HG03039 (cell line): ENCODE data around the gene FGF5.
"Not testable (repeated sequence)": the region's sequence is repeated elsewhere in the genome, so short reads cannot be mapped to it uniquely, and the experiment has no call there.

ENCODE experiments used
- ATAC-seq: cut with Tn5 transposase; IDR thresholded peaks from one replicate; pipeline ENCODE4 v1.9.1; 2021; ENCODE audit warnings: mild to moderate bottlenecking, moderate library complexity; ENCODE audit not compliant: unreplicated experiment

Gene FGF5

GRCh38 chr4:80266253-80266901 is at the start of gene FGF5:
FGF5 (plus strand) TSS chr4:80266664; CDS start chr4:80266825, 161 bp downstream.
- ATAC-seq: no peak

DNA sequence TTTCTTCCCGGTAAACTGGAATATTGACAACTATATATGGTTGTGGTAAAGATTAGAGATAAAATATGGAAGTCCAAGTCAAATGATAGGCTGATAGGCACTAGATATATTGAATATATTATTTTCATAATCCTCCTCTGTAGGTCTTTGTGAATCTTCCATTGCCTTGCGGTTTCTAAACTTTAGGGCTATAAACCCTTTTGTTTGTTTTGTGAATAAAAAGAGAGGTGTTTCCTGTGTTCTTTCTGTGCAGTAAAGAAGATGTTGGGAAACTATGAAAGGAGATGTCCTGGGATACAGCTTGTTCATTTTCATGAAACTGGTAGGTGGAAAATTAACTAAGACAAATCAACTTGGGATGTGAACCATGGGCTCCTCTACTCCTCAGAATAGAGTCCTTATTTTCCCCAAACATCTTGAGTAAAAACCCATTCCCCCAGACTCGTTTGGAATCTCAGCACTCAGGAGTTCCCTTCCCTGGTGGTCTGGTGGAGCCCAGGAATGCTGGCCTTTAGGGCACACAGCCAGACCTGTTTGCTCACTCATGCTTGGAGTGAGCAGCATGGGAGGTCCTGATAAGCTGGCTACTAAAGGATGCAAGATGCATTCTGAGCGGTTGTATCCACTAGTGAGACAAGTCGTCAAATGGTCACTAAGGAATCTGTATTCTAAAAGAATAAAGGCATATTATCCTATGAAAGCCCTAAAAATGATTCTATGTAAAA is 47.0 kb upstream of the FGF5 start:
- no peak for ATAC-seq

DNA sequence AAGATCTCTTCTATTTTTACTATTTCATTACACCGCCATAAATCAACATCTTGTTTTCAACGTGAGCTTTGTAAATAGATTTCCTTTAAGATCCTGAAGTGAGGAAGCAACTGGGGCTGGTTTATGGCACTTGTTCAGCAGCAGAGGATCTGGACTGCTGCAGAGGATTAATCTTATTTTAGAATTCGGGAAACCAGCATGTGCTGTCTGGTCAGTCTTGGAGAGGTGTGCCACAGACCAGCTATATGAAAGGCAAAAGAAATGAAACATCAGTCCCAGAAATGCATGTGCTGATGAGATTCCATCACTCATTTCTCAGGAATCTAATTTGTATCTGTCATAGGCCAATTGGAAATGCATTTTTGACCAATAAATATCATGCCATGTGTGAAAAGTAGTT is 45.8 kb upstream of the FGF5 start:
- no peak for ATAC-seq

GRCh38 chr4:80221161-80221560 is 45.3 kb upstream of the FGF5 start:
- no peak for ATAC-seq

DNA sequence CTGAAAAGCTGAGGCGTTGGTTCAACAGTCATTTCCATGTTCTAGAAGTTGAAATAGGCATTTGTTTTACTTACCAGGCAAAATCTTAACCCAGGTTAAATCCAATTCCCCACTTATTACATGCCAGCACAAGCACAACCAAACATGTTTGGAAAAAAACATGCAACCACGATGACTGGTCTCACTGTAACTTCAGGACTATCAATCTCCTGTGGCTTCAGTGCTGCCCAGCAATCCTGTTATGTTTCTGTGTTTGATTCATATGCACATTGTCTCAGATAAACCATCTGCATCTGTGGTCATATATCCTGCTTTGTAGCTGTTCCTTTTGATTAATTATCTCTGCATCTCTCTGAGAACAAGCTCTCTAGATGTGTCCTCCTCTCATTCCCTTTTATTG is 40.9 kb upstream of the FGF5 start:
- ATAC-seq: no peak

GRCh38 chr4:80226094-80226493 is 40.4 kb upstream of the FGF5 start:
- no peak for ATAC-seq

- ATAC-seq: no peak
These were observed 38.0 kb upstream of the FGF5 start for GRCh38 chr4:80228460-80228859.

DNA sequence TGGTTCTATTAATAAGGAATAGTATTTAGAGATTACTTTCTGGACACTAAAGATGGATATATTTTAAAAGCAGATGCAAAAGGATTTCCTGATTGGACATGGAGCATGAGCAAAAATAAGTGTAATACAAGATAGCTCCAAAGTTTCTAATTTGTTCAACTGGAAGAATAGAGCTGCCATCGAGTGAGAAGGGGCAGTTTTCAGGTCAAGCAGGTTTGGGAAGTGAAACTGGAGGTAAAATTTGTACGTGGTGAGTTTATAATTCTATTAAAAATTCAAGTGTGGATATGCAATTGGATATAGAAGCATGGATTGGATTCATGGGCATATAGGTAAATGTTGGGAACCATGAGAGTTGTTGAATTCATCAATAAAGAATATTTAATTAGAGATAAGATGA is 37.3 kb upstream of the FGF5 start:
- no peak for ATAC-seq

DNA sequence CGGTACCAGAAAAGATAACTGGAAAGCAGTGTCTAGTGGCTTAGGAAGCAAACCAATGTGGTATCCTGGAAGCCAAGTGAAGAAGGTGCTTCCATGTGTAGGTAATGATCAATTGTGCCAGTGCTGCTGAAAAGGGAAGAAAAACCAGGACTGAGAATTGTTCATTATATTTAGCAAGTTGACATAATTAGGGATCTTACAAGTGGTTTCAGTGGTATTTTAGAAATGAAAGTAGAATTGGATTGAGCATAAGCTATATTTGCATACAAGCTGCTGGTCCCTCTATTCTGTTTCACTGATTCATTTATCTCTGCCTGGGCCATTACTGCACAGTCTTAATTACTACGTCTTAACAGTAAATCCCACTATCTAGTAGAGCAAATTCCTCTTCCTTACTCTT is 36.9 kb upstream of the FGF5 start:
- peak; percentile 57 for ATAC-seq

- no peak for ATAC-seq
These were observed 35.3 kb upstream of the FGF5 start for GRCh38 chr4:80231180-80231579.

DNA sequence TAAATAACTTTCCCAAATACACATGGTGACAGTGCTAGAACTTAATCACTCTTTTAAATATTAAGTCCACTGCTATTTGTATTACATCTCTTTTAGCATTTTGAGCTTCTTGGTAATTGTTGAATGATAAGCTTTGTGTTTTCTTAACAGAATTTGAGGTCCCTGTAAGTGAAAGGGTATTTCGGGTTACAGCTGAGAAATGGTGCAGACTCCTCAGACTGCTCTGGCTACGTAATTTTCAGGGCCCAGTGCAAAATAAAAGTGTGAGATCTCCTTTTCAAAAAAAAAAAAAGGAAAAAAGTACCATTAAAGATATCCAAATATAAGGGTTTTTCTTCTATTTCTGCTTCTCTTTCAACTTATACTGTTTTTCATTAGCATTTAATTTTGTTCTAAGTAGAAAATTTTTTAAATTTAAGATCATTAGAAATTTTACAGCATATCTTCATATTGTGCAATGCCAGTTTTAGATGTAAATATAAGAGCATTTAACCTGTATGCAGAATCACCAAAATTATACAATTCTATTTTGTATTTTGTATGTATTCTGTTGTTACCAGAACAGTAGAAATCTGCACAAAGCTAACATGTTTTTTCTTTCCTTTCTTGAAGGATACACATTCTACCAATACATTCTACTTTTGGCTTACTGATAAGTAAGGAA is 33.6 kb upstream of the FGF5 start:
- no peak for ATAC-seq

- no peak for ATAC-seq
These were observed 33.1 kb upstream of the FGF5 start for GRCh38 chr4:80233390-80233789.

DNA sequence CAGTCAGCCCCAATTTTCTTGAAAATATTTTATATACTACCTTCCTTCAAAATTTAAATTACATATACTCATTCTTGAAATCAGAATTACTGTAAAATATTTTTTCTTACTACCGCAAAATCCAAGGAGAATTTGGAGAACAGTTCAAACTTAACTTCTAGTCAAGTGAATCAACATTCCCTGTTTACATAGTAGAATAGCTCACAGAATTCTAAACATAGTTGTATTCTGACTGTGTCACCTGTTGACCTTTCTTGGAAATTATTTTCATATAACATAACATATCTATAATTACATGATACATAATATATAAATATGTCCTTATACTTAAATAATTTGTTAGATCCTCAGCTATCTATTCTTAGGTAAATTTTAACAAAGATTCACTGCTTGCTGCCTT is 31.0 kb upstream of the FGF5 start:
- no peak for ATAC-seq

DNA sequence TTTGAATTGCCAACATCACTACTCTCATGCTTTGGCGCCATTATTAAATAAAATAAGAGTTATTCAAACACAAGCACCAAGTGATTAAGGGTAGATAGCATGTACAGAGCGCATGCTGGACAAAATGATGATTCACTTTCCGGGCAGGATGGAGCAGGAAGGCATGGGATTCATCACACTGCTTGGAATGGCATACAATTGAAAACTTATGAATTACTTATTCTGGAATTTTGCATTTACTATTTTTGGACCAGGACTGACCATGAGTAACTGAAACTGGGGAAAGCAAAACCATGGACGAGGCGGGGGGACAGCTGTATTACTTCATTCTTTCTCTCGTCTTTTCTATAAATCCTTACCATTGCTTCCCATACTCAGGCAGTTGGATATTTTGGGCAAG is 28.5 kb upstream of the FGF5 start:
- ATAC-seq: no peak

DNA sequence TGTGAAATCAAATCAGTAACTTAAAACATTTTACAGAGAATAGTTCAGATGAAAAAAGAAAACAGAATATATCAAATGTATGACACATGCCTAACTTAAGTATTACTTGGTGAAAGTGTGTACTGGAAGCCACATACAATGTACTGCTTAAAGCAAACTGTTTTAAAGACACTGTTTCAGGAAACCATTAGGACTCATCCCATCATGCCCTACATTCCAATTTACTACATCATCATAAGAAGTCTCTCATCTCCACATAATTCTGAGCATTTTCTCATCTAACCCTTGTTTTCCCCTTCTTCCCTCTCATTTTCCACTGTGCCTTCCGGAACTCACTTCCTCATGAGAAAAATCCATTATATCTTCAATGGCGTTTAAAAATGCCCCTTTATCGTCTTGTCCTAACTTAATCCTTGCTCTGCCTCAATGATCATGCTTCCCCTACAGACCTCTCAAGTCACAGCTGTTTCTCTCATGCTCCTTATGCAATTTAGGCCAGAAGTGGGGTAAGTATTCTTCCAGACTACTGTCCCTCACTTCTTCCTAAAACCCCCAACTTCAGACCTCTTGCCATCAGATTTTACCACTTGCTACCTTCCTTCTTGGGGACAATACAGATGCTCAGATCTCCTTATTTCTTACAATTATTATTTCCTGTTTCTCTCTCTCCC is 26.8 kb upstream of the FGF5 start:
- no peak for ATAC-seq

DNA sequence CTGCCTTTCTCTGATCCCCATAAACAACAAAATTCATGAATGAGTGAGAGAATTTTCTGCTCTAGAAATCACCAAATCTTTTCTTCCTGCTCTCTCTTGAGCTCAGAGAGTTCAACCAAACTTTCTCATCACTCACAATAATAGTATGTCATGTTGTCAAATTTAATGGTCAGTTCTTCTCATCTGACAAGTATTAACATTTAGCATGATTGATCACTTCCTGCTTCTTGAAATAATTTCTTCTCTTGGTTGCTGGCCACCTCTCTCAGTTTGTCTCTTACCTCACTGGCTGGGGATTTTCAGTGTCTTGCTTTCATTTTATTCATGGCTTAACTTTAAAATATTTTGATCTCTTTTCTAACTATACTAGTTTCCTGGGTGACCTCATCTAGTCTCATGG is 25.5 kb upstream of the FGF5 start:
- no peak for ATAC-seq

GRCh38 chr4:80243274-80244018 is 23.0 kb upstream of the FGF5 start:
- no peak for ATAC-seq

DNA sequence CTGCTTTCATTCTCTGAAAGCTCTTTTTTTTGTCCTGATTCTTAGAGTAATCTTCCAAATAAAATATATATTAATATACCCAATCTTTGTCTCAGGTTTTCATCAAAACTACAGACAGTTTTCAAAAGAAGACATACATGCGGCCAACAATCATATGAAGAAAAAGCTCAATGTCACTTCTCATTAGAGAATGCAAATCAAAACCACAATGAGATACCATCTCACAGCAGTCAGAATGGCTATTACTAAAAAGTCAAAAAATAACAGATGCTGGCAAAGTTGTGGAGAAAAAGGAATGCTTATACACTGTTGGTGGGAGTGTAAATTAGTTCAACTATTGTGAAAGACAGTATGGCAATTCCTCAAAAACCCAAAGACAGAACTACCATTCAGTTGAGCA is 19.0 kb upstream of the FGF5 start:
- ATAC-seq: not testable (repeated sequence)

GRCh38 chr4:80249144-80249543 is 17.3 kb upstream of the FGF5 start:
- ATAC-seq: no peak

DNA sequence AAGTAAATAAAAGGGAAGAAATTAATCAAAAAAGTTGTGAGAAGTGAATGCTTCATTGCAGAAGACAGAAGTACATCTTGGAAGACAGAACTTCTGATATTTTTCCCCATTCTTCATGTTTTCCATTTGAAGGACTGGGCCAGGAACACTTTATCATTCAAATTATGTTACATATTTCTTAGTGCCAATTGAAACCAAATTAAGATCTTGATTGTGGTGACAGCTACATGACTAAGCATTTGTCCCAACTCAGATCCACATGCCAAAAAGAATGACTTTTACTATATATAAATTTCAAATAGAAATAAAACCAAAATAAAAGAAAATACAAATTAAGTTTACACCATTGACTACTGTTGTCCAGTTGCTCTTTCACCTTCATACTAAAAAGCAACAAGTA is 14.0 kb upstream of the FGF5 start:
- ATAC-seq: no peak

GRCh38 chr4:80252953-80253352 is 13.5 kb upstream of the FGF5 start:
- no peak for ATAC-seq
